HL-60 (cell line): Measurements from ENCODE around the gene NNT.

ENCODE experiments used
- GABPA ChIP-seq: IDR thresholded peaks from 2 replicates; pipeline ENCODE4 v1.6.1; 2012; ENCODE audit warnings: low read depth
- POLR2AphosphoS5 ChIP-seq: IDR thresholded peaks from 2 replicates; pipeline ENCODE4 v1.6.1; 2012; ENCODE audit warnings: low read depth
- TF ChIP-seq, protein P1 (sequence below): IDR thresholded peaks from one replicate; pipeline ENCODE4 v1.5.1; 2011; ENCODE audit warnings: low read length, control low read depth, inconsistent platforms; ENCODE audit not compliant: insufficient read depth
- TF ChIP-seq, protein P2 (sequence below): IDR thresholded peaks from 2 replicates; pipeline ENCODE4 v1.6.1; 2012; ENCODE audit warnings: low read depth; ENCODE audit not compliant: insufficient replicate concordance

DNA sequence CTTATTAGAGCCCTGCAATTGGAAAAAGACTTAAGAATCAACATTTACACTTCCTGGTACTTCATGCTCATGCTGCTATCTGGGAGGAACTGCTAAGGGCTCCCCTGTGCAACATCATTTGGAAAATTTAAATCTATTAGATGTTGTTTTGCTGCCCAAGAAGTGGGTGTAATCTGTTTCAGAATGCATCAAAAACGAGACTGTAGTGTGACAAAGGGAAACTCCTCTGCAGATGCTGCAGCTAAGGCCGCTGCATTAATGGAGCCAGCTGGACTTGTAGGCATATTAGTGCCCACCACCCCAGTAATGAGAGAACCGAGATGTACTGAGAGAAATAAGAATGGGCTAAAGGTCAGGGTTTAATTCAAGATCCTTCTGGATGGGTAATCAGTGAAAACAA, 35.0 kb upstream of the NNT start:
- TF ChIP-seq, protein P1, sequence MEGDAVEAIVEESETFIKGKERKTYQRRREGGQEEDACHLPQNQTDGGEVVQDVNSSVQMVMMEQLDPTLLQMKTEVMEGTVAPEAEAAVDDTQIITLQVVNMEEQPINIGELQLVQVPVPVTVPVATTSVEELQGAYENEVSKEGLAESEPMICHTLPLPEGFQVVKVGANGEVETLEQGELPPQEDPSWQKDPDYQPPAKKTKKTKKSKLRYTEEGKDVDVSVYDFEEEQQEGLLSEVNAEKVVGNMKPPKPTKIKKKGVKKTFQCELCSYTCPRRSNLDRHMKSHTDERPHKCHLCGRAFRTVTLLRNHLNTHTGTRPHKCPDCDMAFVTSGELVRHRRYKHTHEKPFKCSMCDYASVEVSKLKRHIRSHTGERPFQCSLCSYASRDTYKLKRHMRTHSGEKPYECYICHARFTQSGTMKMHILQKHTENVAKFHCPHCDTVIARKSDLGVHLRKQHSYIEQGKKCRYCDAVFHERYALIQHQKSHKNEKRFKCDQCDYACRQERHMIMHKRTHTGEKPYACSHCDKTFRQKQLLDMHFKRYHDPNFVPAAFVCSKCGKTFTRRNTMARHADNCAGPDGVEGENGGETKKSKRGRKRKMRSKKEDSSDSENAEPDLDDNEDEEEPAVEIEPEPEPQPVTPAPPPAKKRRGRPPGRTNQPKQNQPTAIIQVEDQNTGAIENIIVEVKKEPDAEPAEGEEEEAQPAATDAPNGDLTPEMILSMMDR: no peak
- TF ChIP-seq, protein P2, sequence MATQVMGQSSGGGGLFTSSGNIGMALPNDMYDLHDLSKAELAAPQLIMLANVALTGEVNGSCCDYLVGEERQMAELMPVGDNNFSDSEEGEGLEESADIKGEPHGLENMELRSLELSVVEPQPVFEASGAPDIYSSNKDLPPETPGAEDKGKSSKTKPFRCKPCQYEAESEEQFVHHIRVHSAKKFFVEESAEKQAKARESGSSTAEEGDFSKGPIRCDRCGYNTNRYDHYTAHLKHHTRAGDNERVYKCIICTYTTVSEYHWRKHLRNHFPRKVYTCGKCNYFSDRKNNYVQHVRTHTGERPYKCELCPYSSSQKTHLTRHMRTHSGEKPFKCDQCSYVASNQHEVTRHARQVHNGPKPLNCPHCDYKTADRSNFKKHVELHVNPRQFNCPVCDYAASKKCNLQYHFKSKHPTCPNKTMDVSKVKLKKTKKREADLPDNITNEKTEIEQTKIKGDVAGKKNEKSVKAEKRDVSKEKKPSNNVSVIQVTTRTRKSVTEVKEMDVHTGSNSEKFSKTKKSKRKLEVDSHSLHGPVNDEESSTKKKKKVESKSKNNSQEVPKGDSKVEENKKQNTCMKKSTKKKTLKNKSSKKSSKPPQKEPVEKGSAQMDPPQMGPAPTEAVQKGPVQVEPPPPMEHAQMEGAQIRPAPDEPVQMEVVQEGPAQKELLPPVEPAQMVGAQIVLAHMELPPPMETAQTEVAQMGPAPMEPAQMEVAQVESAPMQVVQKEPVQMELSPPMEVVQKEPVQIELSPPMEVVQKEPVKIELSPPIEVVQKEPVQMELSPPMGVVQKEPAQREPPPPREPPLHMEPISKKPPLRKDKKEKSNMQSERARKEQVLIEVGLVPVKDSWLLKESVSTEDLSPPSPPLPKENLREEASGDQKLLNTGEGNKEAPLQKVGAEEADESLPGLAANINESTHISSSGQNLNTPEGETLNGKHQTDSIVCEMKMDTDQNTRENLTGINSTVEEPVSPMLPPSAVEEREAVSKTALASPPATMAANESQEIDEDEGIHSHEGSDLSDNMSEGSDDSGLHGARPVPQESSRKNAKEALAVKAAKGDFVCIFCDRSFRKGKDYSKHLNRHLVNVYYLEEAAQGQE: no peak
- TF ChIP-seq POLR2AphosphoS5 (no peak), GABPA (no peak)
